ENCODE data around the gene VIP. TPM values are rescaled to one million over a fixed set of nuclear protein-coding genes. Genes with fewer than 3 reads are reported as not detected.
A peak's percentile ranks its signal among the peaks of the same experiment; 100 is the strongest.

VIP gene
- total RNA-seq, 1 experiment from 2014 or later: not detected

GRCh38 chr6:152726313-152726712, 24.3 kb upstream of the VIP start:
- POLR2A ChIA-PET: no interaction called here
- Histone ChIP-seq H3K36me3 (ENCODE audit: control insufficient read depth, insufficient read depth, low read length) (no peaks in the 10 kb centered on the region), H3K27me3 (ENCODE audit: control insufficient read depth, insufficient read depth, low read length) (no peaks in the 10 kb centered on the region), H3K27ac (ENCODE audit: low read length) (no peak overlapping the region), H3K4me3 (ENCODE audit: low read depth in 2 of 2, low read length in 2 of 2) (no peak overlapping the region), H3K9me3 (ENCODE audit: control insufficient read depth, insufficient read depth, low read depth, low read length) (no peaks in the 10 kb centered on the region), H3K4me1 (ENCODE audit: control insufficient read depth, insufficient read depth, low read length) (no peaks in the 10 kb centered on the region)
- in situ Hi-C loops (cut with HindIII; ENCODE audit: low pct_unique_long_range_greater_than_20kb, low sequenced_read_pairs) (no loop called here), intact Hi-C loops (cut with micrococcal nuclease; ENCODE audit: unreplicated experiment) (no loop called here)
- BruUV-seq (replicated peaks): no TSS peak
- DNase-seq (ENCODE audit: low read depth, low spot score) (no peak), ATAC-seq (no peak)
- TF ChIP-seq CTCF (IDR thresholded peaks at IDR 0.05): no peak
- no peak for TF ChIP-seq REST (IDR thresholded peaks at IDR 0.05; ENCODE audit: insufficient read depth in 1 of 2, low read depth in 2 of 2, low read length in 1 of 2)
- TF ChIP-seq TCF7L2 (IDR thresholded peaks at IDR 0.05; ENCODE audit: low read depth, low read length): no peak
- CTCF ChIA-PET: no interaction called here

- intact Hi-C loops (cut with micrococcal nuclease; ENCODE audit: unreplicated experiment): no loop called here
- no peak overlapping the region for H3K27ac ChIP-seq (ENCODE audit: low read length)
- no peak for ATAC-seq
- no peak overlapping the region for H3K4me3 ChIP-seq (ENCODE audit: low read depth in 2 of 2, low read length in 2 of 2)
- H3K36me3 ChIP-seq (ENCODE audit: control insufficient read depth, insufficient read depth, low read length): no peaks in the 10 kb centered on the region
- ChIA-PET POLR2A (no interaction called here), CTCF (no interaction called here)
- H3K4me1 ChIP-seq (ENCODE audit: control insufficient read depth, insufficient read depth, low read length): no peaks in the 10 kb centered on the region
- DNase-seq (ENCODE audit: low read depth, low spot score): no peak
- no TSS peak for BruUV-seq (replicated peaks)
- TF ChIP-seq SIN3A (IDR thresholded peaks at IDR 0.05; ENCODE audit: borderline replicate concordance, insufficient read depth, low read depth, low read length) (no peak), REST (IDR thresholded peaks at IDR 0.05; ENCODE audit: insufficient read depth in 1 of 2, low read depth in 2 of 2, low read length in 1 of 2) (no peak), CTCF (IDR thresholded peaks at IDR 0.05) (peak; percentile 22; the same call in 1 of the 2 replicates)
- H3K27me3 ChIP-seq (ENCODE audit: control insufficient read depth, insufficient read depth, low read length): no peaks in the 10 kb centered on the region
- no peaks in the 10 kb centered on the region for H3K9me3 ChIP-seq (ENCODE audit: control insufficient read depth, insufficient read depth, low read depth, low read length)
- in situ Hi-C loops (cut with HindIII; ENCODE audit: low pct_unique_long_range_greater_than_20kb, low sequenced_read_pairs): no loop called here
Measured at GRCh38 chr6:152727507-152727906, 23.1 kb upstream of the VIP start.
